Neural cell (in vitro differentiated cells): ENCODE measurements around the gene RPS2. TPM values are rescaled to one million over a fixed set of nuclear protein-coding genes. Genes with fewer than 3 reads are reported as not detected.

ENCODE experiments used
- H2AFZ ChIP-seq: fragments of 200-600, 300-800 bp; sonication (generic), shearing (Covaris generic); 2 replicates; pipeline ENCODE4 v1.6.0; 2014; ENCODE audit warnings: low read depth, mild to moderate bottlenecking, antibody characterized with exemption, low read length, moderate library complexity
- H3F3A ChIP-seq: fragments of 200-600 bp; shearing (Covaris generic); 2 replicates; pipeline ENCODE4 v1.6.1; 2016; ENCODE audit warnings: mild to moderate bottlenecking, moderate library complexity, mixed read lengths, antibody characterized with exemption, low read length; ENCODE audit not compliant: insufficient read depth, poor library complexity, severe bottlenecking
- H3K27ac ChIP-seq: fragments of 200-600, 300-800 bp; sonication (generic), shearing (Covaris generic); 2 replicates; pipeline ENCODE4 v1.5.1; 2014; ENCODE audit warnings: mild to moderate bottlenecking, low read length, moderate library complexity
- H3K27me3 ChIP-seq: fragments of 300-800, 200-600 bp; sonication (generic), shearing (Covaris generic); 2 replicates; pipeline ENCODE4 v1.6.0; 2014; ENCODE audit warnings: mild to moderate bottlenecking, low read depth, low read length, moderate library complexity; ENCODE audit not compliant: insufficient read depth
- H3K36me3 ChIP-seq: fragments of 300-800, 200-600 bp; sonication (generic), shearing (Covaris generic); 2 replicates; pipeline ENCODE4 v1.5.1; 2014; ENCODE audit warnings: mild to moderate bottlenecking, antibody characterized with exemption, low read length, moderate library complexity; ENCODE audit not compliant: insufficient read depth
- H3K4me2 ChIP-seq: fragments of 300-800, 200-600 bp; sonication (generic), shearing (Covaris generic); 2 replicates; pipeline ENCODE4 v1.6.0; 2014; ENCODE audit warnings: mild to moderate bottlenecking, low read length
- H3K4me3 ChIP-seq: fragments of 300-800, 200-600 bp; sonication (generic), shearing (Covaris generic); 2 replicates; pipeline ENCODE4 v1.5.1; 2014; ENCODE audit warnings: mild to moderate bottlenecking, low read length, moderate library complexity
- H3K79me2 ChIP-seq: fragments of 200-600 bp; shearing (Covaris generic); replicated peaks from 2 replicates; pipeline ENCODE4 v1.6.0; 2014; ENCODE audit warnings: mild to moderate bottlenecking, low read length, moderate library complexity; ENCODE audit not compliant: insufficient read depth
- H3K9ac ChIP-seq: fragments of 300-800, 200-600 bp; sonication (generic), shearing (Covaris generic); 2 replicates; pipeline ENCODE4 v1.6.1; 2016; ENCODE audit warnings: mild to moderate bottlenecking, low read length, mixed read lengths
- H3K9me2 ChIP-seq: fragments of 200-600 bp; shearing (Covaris generic); 2 replicates; pipeline ENCODE4 v1.6.1; 2016; ENCODE audit warnings: mild to moderate bottlenecking, low read length, mixed read lengths; ENCODE audit not compliant: insufficient read depth
- H3K9me3 ChIP-seq: fragments of 200-600, 300-800 bp; sonication (generic), shearing (Covaris generic); 2 replicates; pipeline ENCODE4 v1.6.1; 2016; ENCODE audit warnings: mild to moderate bottlenecking, mixed run types, low read length, moderate library complexity, mixed read lengths
- H4K20me1 ChIP-seq: fragments of 200-600 bp; shearing (Covaris generic); 2 replicates; pipeline ENCODE4 v1.6.1; 2016; ENCODE audit warnings: mild to moderate bottlenecking, mixed run types; ENCODE audit not compliant: insufficient read depth
- EP300 ChIP-seq: fragments of 450-650 bp; conservative IDR thresholded peaks from 2 replicates; pipeline ENCODE4 v1.6.1; 2014; ENCODE audit warnings: antibody characterized with exemption, mild to moderate bottlenecking, moderate library complexity; ENCODE audit not compliant: poor library complexity, severe bottlenecking
- EZH2 ChIP-seq: fragments of 200-600, 300-800 bp; shearing (Covaris generic), sonication (generic); IDR thresholded peaks from 2 replicates; pipeline ENCODE4 v1.6.1; 2014; ENCODE audit warnings: antibody characterized with exemption, low read length, borderline replicate concordance, mild to moderate bottlenecking; ENCODE audit not compliant: insufficient read depth, poor library complexity, severe bottlenecking
- MXI1 ChIP-seq: fragments of 450-650 bp; conservative IDR thresholded peaks from 2 replicates; pipeline ENCODE4 v1.6.1; 2014; ENCODE audit warnings: antibody characterized with exemption, mild to moderate bottlenecking; ENCODE audit not compliant: poor library complexity, severe bottlenecking
- POLR2AphosphoS5 ChIP-seq: IDR thresholded peaks from 2 replicates; pipeline ENCODE4 v1.6.1; 2012
- RAD21 ChIP-seq: fragments of 450-650 bp; conservative IDR thresholded peaks from 2 replicates; pipeline ENCODE4 v1.6.1; 2014; ENCODE audit warnings: antibody characterized with exemption, mild to moderate bottlenecking, moderate library complexity
- SMC3 ChIP-seq: fragments of 450-650 bp; conservative IDR thresholded peaks from 2 replicates; pipeline ENCODE4 v1.6.1; 2014; ENCODE audit warnings: antibody characterized with exemption, mild to moderate bottlenecking, moderate library complexity; ENCODE audit not compliant: poor library complexity
- TAF1 ChIP-seq: IDR thresholded peaks from 2 replicates; pipeline ENCODE4 v1.6.1; 2012; ENCODE audit warnings: low read depth
- polyA plus RNA-seq: library from polyadenylated mRNA; depleted of rRNA; stranded (reverse); fragments of >200 nt; gene quantifications from 2 replicates; pipeline ENCODE4 v1.2.3, GENCODE V29; 2014
- TF ChIP-seq, protein P1 (sequence below): fragments of 450-650 bp; IDR thresholded peaks from 2 replicates; pipeline ENCODE4 v1.5.1; 2014; ENCODE audit warnings: antibody characterized with exemption, mild to moderate bottlenecking, moderate library complexity; ENCODE audit not compliant: poor library complexity, severe bottlenecking
- TF ChIP-seq, protein P2 (sequence below): IDR thresholded peaks from 2 replicates; pipeline ENCODE4 v1.6.1; 2012; ENCODE audit warnings: borderline replicate concordance

RPS2 gene
- polyA plus RNA-seq, 1 donor from 2014 or later: 1,393 TPM

DNA sequence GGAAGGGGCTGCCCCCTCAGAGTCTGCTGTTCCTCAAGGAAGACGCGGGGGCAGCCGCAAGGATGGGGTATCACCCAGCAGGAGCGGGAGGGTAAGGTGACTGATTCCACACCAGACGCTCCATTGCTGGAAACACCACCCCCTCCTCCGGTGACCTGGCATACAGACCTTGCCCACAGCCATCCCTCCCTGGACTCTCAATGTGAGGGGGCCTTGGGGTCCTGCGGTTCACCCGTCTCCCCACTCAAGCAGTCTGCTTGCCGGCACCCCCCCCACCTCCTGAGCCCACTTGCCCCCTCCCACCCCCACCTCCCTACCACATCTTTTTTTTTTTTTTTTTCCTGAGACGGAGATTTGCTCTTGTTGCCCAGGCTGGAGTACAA, 34.3 kb downstream of the RPS2 start:
- TF ChIP-seq, protein P1, sequence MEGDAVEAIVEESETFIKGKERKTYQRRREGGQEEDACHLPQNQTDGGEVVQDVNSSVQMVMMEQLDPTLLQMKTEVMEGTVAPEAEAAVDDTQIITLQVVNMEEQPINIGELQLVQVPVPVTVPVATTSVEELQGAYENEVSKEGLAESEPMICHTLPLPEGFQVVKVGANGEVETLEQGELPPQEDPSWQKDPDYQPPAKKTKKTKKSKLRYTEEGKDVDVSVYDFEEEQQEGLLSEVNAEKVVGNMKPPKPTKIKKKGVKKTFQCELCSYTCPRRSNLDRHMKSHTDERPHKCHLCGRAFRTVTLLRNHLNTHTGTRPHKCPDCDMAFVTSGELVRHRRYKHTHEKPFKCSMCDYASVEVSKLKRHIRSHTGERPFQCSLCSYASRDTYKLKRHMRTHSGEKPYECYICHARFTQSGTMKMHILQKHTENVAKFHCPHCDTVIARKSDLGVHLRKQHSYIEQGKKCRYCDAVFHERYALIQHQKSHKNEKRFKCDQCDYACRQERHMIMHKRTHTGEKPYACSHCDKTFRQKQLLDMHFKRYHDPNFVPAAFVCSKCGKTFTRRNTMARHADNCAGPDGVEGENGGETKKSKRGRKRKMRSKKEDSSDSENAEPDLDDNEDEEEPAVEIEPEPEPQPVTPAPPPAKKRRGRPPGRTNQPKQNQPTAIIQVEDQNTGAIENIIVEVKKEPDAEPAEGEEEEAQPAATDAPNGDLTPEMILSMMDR: no peak
- TF ChIP-seq EP300: no peak
- TF ChIP-seq, protein P2, sequence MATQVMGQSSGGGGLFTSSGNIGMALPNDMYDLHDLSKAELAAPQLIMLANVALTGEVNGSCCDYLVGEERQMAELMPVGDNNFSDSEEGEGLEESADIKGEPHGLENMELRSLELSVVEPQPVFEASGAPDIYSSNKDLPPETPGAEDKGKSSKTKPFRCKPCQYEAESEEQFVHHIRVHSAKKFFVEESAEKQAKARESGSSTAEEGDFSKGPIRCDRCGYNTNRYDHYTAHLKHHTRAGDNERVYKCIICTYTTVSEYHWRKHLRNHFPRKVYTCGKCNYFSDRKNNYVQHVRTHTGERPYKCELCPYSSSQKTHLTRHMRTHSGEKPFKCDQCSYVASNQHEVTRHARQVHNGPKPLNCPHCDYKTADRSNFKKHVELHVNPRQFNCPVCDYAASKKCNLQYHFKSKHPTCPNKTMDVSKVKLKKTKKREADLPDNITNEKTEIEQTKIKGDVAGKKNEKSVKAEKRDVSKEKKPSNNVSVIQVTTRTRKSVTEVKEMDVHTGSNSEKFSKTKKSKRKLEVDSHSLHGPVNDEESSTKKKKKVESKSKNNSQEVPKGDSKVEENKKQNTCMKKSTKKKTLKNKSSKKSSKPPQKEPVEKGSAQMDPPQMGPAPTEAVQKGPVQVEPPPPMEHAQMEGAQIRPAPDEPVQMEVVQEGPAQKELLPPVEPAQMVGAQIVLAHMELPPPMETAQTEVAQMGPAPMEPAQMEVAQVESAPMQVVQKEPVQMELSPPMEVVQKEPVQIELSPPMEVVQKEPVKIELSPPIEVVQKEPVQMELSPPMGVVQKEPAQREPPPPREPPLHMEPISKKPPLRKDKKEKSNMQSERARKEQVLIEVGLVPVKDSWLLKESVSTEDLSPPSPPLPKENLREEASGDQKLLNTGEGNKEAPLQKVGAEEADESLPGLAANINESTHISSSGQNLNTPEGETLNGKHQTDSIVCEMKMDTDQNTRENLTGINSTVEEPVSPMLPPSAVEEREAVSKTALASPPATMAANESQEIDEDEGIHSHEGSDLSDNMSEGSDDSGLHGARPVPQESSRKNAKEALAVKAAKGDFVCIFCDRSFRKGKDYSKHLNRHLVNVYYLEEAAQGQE: no peak
- TF ChIP-seq POLR2AphosphoS5: no peak
- no peak for TF ChIP-seq MXI1
- TF ChIP-seq TAF1: no peak
- TF ChIP-seq SMC3: no peak
- TF ChIP-seq EZH2: no peak
- no peak for TF ChIP-seq RAD21
- H3K4me2 ChIP-seq: no peak overlapping the region
- H3K27ac ChIP-seq: no peak overlapping the region
- H3K9me2 ChIP-seq: no peaks in the 10 kb centered on the region
- no peak overlapping the region for H3K9ac ChIP-seq
- no peak overlapping the region for H3K4me3 ChIP-seq
- H3K27me3 ChIP-seq: no peaks in the 10 kb centered on the region
- no peaks in the 10 kb centered on the region for H3K79me2 ChIP-seq
- H3K9me3 ChIP-seq: no peaks in the 10 kb centered on the region
- no peaks in the 10 kb centered on the region for H4K20me1 ChIP-seq
- no peak overlapping the region for H2AFZ ChIP-seq
- H3F3A ChIP-seq: no peaks in the 10 kb centered on the region
- no peaks in the 10 kb centered on the region for H3K36me3 ChIP-seq

DNA sequence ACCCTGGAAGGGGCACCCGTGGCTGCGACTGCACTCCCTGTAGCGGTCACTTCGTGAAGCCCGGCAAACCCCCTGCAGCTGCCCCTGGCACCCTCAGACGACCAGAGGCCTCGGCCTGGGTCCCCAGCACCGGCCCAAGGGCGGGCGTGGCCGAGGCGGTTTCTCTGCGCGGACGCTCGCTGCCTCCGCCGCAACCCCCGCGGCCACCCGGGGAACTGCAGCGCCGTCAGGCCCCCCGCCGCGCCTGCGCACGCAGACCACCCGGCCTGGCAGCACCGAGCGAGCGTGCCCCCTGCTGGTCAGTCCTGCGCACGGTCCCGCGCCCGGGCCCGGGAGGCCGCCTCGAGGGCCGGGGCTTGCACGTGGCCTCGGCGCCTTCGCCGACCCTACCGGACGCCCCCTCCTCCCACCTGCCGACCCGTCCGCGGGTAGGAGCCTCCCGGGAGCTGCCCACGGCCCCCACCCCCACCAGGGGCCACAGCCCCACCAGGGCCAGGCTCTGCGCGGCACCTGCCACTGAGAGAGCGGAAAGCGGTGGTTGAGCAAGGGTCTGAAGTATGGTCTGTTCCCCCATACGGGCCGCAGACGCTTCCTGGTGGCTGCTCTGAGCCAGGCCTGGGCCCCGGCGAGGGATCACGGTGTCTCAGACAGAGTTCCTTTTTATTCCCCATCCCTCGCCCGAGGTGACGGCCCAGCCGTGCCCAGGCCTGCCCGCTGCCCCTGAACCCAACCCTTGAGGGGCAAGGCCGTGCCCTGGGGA, 34.9 kb downstream of the RPS2 start:
- Histone ChIP-seq H3K36me3 (no peaks in the 10 kb centered on the region), H3K79me2 (no peaks in the 10 kb centered on the region), H3K27ac (no peak overlapping the region), H3K9ac (peak overlapping the region; percentile 38), H2AFZ (no peak overlapping the region), H3K4me2 (no peak overlapping the region), H4K20me1 (no peaks in the 10 kb centered on the region), H3K27me3 (no peaks in the 10 kb centered on the region), H3K9me3 (no peaks in the 10 kb centered on the region), H3F3A (no peaks in the 10 kb centered on the region), H3K9me2 (no peaks in the 10 kb centered on the region), H3K4me3 (peak overlapping the region; percentile 56)
- TF ChIP-seq POLR2AphosphoS5 (no peak), EP300 (no peak), SMC3 (peak; percentile 84), EZH2 (no peak), RAD21 (peak; percentile 73), TAF1 (no peak), MXI1 (peak; percentile 28)
- TF ChIP-seq, protein P2: no peak
- TF ChIP-seq, protein P1: peak; percentile 95
